Neural progenitor cell (in vitro differentiated cells): Measurements from ENCODE around the gene CABYR. TPM values are rescaled to one million over a fixed set of nuclear protein-coding genes. Genes with fewer than 3 reads are reported as not detected.

Experiments used
- DNase-seq: peaks from one replicate; pipeline ENCODE4 v3.0.0-alpha.2; 2016; ENCODE audit warnings: low spot score
- H2AFZ ChIP-seq: fragments of 200-600 bp; sonication (generic); replicated peaks from 2 replicates; pipeline ENCODE4 v1.6.1; 2016; ENCODE audit warnings: antibody characterized with exemption
- H3F3A ChIP-seq: fragments of 200-600 bp; sonication (generic); 2 replicates; pipeline ENCODE4 v1.6.1; 2016; ENCODE audit warnings: antibody characterized with exemption, low read depth
- H3K27ac ChIP-seq: fragments of 200-600 bp; sonication (generic); 2 replicates; pipeline ENCODE4 v1.5.1; 2016; ENCODE audit warnings: mild to moderate bottlenecking
- H3K27me3 ChIP-seq: fragments of 200-600 bp; sonication (generic); 2 replicates; pipeline ENCODE4 v1.6.1; 2016; ENCODE audit warnings: mild to moderate bottlenecking, moderate library complexity
- H3K36me3 ChIP-seq: fragments of 200-600 bp; sonication (generic); 2 replicates; pipeline ENCODE4 v1.5.1; 2016
- H3K4me1 ChIP-seq: fragments of 200-600 bp; sonication (generic); 2 replicates; pipeline ENCODE4 v1.6.1; 2016; ENCODE audit warnings: mixed run types
- H3K4me2 ChIP-seq: fragments of 200-600 bp; sonication (generic); 2 replicates; pipeline ENCODE4 v1.6.1; 2016
- H3K4me3 ChIP-seq: fragments of 200-600 bp; sonication (generic); 2 replicates; pipeline ENCODE4 v1.5.1; 2016
- H3K79me2 ChIP-seq: fragments of 200-600 bp; sonication (generic); 2 replicates; pipeline ENCODE4 v1.6.1; 2016; ENCODE audit warnings: low read depth
- H3K9ac ChIP-seq: fragments of 200-600 bp; sonication (generic); 2 replicates; pipeline ENCODE4 v1.6.1; 2016
- H3K9me3 ChIP-seq: fragments of 200-600 bp; sonication (generic); 2 replicates; pipeline ENCODE4 v1.5.1; 2016; ENCODE audit warnings: low read depth
- H4K20me1 ChIP-seq: fragments of 200-600 bp; sonication (generic); 2 replicates; pipeline ENCODE4 v1.6.1; 2016; ENCODE audit warnings: low read depth
- H3K27ac Mint-ChIP-seq: 3 replicates; pipeline ENCODE4 v1.8.0; 2021; ENCODE audit warnings: mixed read lengths
- H3K27me3 Mint-ChIP-seq: 2 replicates; pipeline ENCODE4 v1.8.0; 2022; ENCODE audit warnings: low read depth, mild to moderate bottlenecking, inconsistent platforms, moderate library complexity, mixed read lengths; ENCODE audit not compliant: insufficient read depth
- H3K36me3 Mint-ChIP-seq: 3 replicates; pipeline ENCODE4 v1.8.0; 2021; ENCODE audit warnings: mixed read lengths
- H3K4me1 Mint-ChIP-seq: 3 replicates; pipeline ENCODE4 v1.8.0; 2021; ENCODE audit warnings: mixed read lengths
- H3K4me3 Mint-ChIP-seq: 3 replicates; pipeline ENCODE4 v1.8.0; 2021; ENCODE audit warnings: mild to moderate bottlenecking, moderate library complexity, mixed read lengths
- H3K9me3 Mint-ChIP-seq: 3 replicates; pipeline ENCODE4 v1.8.0; 2020; ENCODE audit warnings: mixed read lengths
- EZH2 ChIP-seq: fragments of 200-600 bp; sonication (generic); IDR thresholded peaks from 2 replicates; pipeline ENCODE4 v1.6.1; 2017; ENCODE audit warnings: antibody characterized with exemption, mild to moderate bottlenecking, moderate library complexity
- EZH2phosphoT487 ChIP-seq: fragments of 200-600 bp; sonication (generic); IDR thresholded peaks from 2 replicates; pipeline ENCODE4 v1.6.1; 2017; ENCODE audit warnings: antibody characterized with exemption
- total RNA-seq: library from RNA; depleted of rRNA; stranded (reverse); fragments of >200 nt; gene quantifications from 2 replicates; pipeline ENCODE4 v1.2.3, GENCODE V29; 2015; ENCODE audit warnings: low replicate concordance
- TF ChIP-seq, protein P1 (sequence below): fragments of 200-600 bp; sonication (generic); IDR thresholded peaks from 2 replicates; pipeline ENCODE4 v1.5.1; 2017; ENCODE audit warnings: antibody characterized with exemption, mild to moderate bottlenecking

The CABYR gene
- total RNA-seq, 1 donor from 2014 or later = 12.0 TPM

- Mint-ChIP-seq H3K4me1 (peaks cover 6% of the 10 kb centered on the region), H3K27me3 (peaks cover 2% of the 10 kb centered on the region), H3K27ac (no peak overlapping the region), H3K9me3 (no peaks in the 10 kb centered on the region), H3K4me3 (no peak overlapping the region), H3K36me3 (peaks cover 3% of the 10 kb centered on the region)
- DNase-seq = no peak
- Histone ChIP-seq H3K9ac (no peak overlapping the region), H4K20me1 (no peaks in the 10 kb centered on the region), H3K79me2 (no peaks in the 10 kb centered on the region), H2AFZ (no peak overlapping the region), H3K9me3 (no peaks in the 10 kb centered on the region), H3K4me1 (no peaks in the 10 kb centered on the region), H3K4me2 (no peak overlapping the region), H3F3A (no peaks in the 10 kb centered on the region), H3K27ac (no peak overlapping the region), H3K36me3 (no peaks in the 10 kb centered on the region), H3K27me3 (no peaks in the 10 kb centered on the region), H3K4me3 (no peak overlapping the region)
- TF ChIP-seq EZH2phosphoT487 = no peak
- TF ChIP-seq, protein P1, sequence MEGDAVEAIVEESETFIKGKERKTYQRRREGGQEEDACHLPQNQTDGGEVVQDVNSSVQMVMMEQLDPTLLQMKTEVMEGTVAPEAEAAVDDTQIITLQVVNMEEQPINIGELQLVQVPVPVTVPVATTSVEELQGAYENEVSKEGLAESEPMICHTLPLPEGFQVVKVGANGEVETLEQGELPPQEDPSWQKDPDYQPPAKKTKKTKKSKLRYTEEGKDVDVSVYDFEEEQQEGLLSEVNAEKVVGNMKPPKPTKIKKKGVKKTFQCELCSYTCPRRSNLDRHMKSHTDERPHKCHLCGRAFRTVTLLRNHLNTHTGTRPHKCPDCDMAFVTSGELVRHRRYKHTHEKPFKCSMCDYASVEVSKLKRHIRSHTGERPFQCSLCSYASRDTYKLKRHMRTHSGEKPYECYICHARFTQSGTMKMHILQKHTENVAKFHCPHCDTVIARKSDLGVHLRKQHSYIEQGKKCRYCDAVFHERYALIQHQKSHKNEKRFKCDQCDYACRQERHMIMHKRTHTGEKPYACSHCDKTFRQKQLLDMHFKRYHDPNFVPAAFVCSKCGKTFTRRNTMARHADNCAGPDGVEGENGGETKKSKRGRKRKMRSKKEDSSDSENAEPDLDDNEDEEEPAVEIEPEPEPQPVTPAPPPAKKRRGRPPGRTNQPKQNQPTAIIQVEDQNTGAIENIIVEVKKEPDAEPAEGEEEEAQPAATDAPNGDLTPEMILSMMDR = no peak
- no peak for TF ChIP-seq EZH2
These were observed 23.8 kb upstream of the CABYR start for GRCh38 chr18:24114924-24115549.

- H3K79me2 ChIP-seq = no peaks in the 10 kb centered on the region
- no peaks in the 10 kb centered on the region for H3K4me1 ChIP-seq
- no peak overlapping the region for H2AFZ ChIP-seq
- H3K4me1 Mint-ChIP-seq = peaks cover 6% of the 10 kb centered on the region
- H3K9me3 ChIP-seq = no peaks in the 10 kb centered on the region
- H3K4me3 ChIP-seq = no peak overlapping the region
- H3K27ac ChIP-seq = no peak overlapping the region
- no peaks in the 10 kb centered on the region for H3F3A ChIP-seq
- H3K9me3 Mint-ChIP-seq = no peaks in the 10 kb centered on the region
- TF ChIP-seq EZH2phosphoT487 (no peak), EZH2 (no peak)
- TF ChIP-seq, protein P1 = no peak
- H4K20me1 ChIP-seq = no peaks in the 10 kb centered on the region
- H3K4me3 Mint-ChIP-seq = no peak overlapping the region
- H3K27me3 Mint-ChIP-seq = peaks cover 2% of the 10 kb centered on the region
- no peaks in the 10 kb centered on the region for H3K36me3 ChIP-seq
- no peak overlapping the region for H3K27ac Mint-ChIP-seq
- no peak overlapping the region for H3K4me2 ChIP-seq
- no peaks in the 10 kb centered on the region for H3K27me3 ChIP-seq
- no peak for DNase-seq
- no peak overlapping the region for H3K9ac ChIP-seq
- peaks cover 5% of the 10 kb centered on the region for H3K36me3 Mint-ChIP-seq
These were observed 23.2 kb upstream of the CABYR start for GRCh38 chr18:24115628-24116027.

- H3K9ac ChIP-seq = no peak overlapping the region
- no peak overlapping the region for H3K4me3 ChIP-seq
- peak; percentile 80 for DNase-seq
- H3K79me2 ChIP-seq = no peaks in the 10 kb centered on the region
- no peaks in the 10 kb centered on the region for H3K27me3 ChIP-seq
- Mint-ChIP-seq H3K9me3 (no peaks in the 10 kb centered on the region), H3K27ac (no peak overlapping the region), H3K27me3 (no peaks in the 10 kb centered on the region), H3K4me3 (no peak overlapping the region), H3K36me3 (peaks cover 10% of the 10 kb centered on the region), H3K4me1 (peaks cover 6% of the 10 kb centered on the region)
- H3K9me3 ChIP-seq = no peaks in the 10 kb centered on the region
- no peak overlapping the region for H2AFZ ChIP-seq
- no peaks in the 10 kb centered on the region for H4K20me1 ChIP-seq
- no peak for TF ChIP-seq EZH2phosphoT487
- TF ChIP-seq, protein P1 = peak; percentile 98
- no peak overlapping the region for H3K27ac ChIP-seq
- no peak overlapping the region for H3K4me2 ChIP-seq
- H3K4me1 ChIP-seq = no peaks in the 10 kb centered on the region
- H3K36me3 ChIP-seq = no peaks in the 10 kb centered on the region
- no peaks in the 10 kb centered on the region for H3F3A ChIP-seq
These were observed 19.9 kb upstream of the CABYR start for GRCh38 chr18:24118750-24119577.
